ENCODE measurements around the gene UMAD1. TPM values are rescaled to one million over a fixed set of nuclear protein-coding genes. Genes with fewer than 3 reads are reported as not detected.

Gene UMAD1
- total RNA-seq, 1 donor, result 17.0 TPM

DNA sequence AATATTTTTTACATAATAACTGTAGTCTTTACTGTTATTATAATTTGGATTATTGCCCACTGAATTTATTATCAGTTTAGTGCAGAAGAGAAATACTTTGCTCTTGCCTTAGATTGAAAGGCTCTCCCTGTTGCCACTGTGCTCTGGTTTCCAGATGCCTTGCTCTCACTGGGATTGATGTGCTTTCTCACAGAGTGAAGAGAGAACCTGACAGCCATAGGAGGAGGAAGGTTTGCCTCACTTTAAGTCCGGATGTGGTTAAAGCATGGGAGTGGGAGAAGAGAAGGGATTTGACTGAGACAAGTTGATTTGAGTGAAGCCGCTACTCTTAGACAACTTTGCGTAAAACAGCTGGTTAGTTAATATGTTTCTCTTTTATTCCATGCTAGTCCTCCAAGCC is 146.0 kb downstream of the UMAD1 start:
- Histone ChIP-seq H3K79me2 (ENCODE audit: insufficient read depth, low read length) (no peaks in the 10 kb centered on the region), H4K20me1 (ENCODE audit: insufficient read depth, low read length) (no peaks in the 10 kb centered on the region), H3K4me1 (ENCODE audit: insufficient read depth, low read length) (peaks cover 4% of the 10 kb centered on the region), H3K27me3 (ENCODE audit: insufficient read depth, low read length) (no peaks in the 10 kb centered on the region), H3K9me3 (ENCODE audit: low read depth, low read length) (no peaks in the 10 kb centered on the region), H2AFZ (ENCODE audit: low read length) (no peak overlapping the region), H3K36me3 (ENCODE audit: insufficient read depth, low read length) (no peaks in the 10 kb centered on the region), H3K4me2 (ENCODE audit: insufficient read depth, low read length) (no peak overlapping the region), H3K27ac (ENCODE audit: low read depth, low read length) (no peak overlapping the region), H3K4me3 (ENCODE audit: insufficient read depth, low read length) (no peak overlapping the region)
- TF ChIP-seq, protein P1, sequence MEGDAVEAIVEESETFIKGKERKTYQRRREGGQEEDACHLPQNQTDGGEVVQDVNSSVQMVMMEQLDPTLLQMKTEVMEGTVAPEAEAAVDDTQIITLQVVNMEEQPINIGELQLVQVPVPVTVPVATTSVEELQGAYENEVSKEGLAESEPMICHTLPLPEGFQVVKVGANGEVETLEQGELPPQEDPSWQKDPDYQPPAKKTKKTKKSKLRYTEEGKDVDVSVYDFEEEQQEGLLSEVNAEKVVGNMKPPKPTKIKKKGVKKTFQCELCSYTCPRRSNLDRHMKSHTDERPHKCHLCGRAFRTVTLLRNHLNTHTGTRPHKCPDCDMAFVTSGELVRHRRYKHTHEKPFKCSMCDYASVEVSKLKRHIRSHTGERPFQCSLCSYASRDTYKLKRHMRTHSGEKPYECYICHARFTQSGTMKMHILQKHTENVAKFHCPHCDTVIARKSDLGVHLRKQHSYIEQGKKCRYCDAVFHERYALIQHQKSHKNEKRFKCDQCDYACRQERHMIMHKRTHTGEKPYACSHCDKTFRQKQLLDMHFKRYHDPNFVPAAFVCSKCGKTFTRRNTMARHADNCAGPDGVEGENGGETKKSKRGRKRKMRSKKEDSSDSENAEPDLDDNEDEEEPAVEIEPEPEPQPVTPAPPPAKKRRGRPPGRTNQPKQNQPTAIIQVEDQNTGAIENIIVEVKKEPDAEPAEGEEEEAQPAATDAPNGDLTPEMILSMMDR (IDR thresholded peaks at IDR 0.05; ENCODE audit: extremely low read depth, low read depth, low read length), result no peak
- no peak for DNase-seq (ENCODE audit: insufficient read length, low spot score, missing footprints)

DNA sequence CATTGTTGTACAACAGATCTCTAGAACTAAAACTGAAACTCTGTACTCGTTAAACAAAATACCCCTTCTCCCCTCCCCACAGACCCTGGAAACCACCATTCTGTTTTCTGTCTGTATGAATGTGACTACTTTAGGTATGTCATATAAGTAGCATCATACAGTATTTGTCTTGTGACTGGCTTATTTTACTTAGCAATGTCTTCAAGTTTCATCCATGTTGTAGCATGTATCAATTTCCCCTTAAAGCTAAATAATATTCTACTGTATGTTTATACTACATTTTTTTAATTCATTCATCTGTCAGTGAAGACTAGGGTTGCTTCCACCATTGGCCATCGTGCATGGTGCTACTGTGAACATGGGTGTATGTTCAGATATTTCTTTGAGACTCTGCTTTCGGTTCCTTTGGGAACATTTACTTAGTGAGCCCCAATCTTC is 149.0 kb downstream of the UMAD1 start:
- no peak overlapping the region for H3K27ac ChIP-seq (ENCODE audit: low read depth, low read length)
- no peaks in the 10 kb centered on the region for H3K79me2 ChIP-seq (ENCODE audit: insufficient read depth, low read length)
- no peaks in the 10 kb centered on the region for H3K4me1 ChIP-seq (ENCODE audit: insufficient read depth, low read length)
- no peak overlapping the region for H3K4me3 ChIP-seq (ENCODE audit: insufficient read depth, low read length)
- H2AFZ ChIP-seq (ENCODE audit: low read length), result no peak overlapping the region
- H3K27me3 ChIP-seq (ENCODE audit: insufficient read depth, low read length), result no peaks in the 10 kb centered on the region
- TF ChIP-seq, protein P1 (IDR thresholded peaks at IDR 0.05; ENCODE audit: extremely low read depth, low read depth, low read length), result no peak
- no peaks in the 10 kb centered on the region for H4K20me1 ChIP-seq (ENCODE audit: insufficient read depth, low read length)
- H3K9me3 ChIP-seq (ENCODE audit: low read depth, low read length), result no peaks in the 10 kb centered on the region
- H3K4me2 ChIP-seq (ENCODE audit: insufficient read depth, low read length), result no peak overlapping the region
- DNase-seq (ENCODE audit: insufficient read length, low spot score, missing footprints), result no peak
- no peaks in the 10 kb centered on the region for H3K36me3 ChIP-seq (ENCODE audit: insufficient read depth, low read length)

DNA sequence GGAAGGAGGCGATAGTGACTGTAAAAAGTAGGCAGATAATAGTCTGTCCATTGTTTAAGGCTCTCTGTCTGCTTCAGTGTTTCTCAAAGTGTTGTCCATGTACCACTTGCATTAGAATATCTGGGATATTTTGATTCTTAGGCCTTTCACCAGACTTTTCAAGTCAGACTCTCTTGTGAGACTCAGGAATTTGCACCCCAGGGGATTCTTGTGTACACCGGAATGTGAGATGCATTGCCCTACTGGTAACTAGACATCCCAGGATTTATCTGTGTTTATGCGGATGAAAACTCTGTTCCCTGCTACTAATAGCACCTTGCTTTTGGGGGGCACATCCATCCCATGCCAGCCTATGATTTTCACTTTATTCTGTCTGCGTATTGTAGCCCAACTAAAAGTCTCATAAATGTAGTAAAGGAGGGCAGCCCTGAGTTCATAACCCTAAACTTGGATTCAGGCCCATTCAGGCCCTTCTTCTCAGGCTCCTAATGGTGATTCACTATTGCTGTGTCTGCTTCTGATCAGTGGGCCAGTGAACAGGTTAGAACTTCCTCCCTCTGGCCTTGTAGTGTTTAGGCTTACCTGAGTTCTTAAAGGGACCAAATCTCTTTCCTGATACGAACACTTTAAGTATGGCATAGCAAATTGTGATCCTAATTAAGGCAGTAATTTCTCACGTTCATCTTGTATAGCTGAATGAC is 149.6 kb downstream of the UMAD1 start:
- no peak overlapping the region for H3K4me3 ChIP-seq (ENCODE audit: insufficient read depth, low read length)
- H3K27ac ChIP-seq (ENCODE audit: low read depth, low read length), result no peak overlapping the region
- no peaks in the 10 kb centered on the region for H3K36me3 ChIP-seq (ENCODE audit: insufficient read depth, low read length)
- TF ChIP-seq, protein P1 (IDR thresholded peaks at IDR 0.05; ENCODE audit: extremely low read depth, low read depth, low read length), result no peak
- no peaks in the 10 kb centered on the region for H3K9me3 ChIP-seq (ENCODE audit: low read depth, low read length)
- no peaks in the 10 kb centered on the region for H4K20me1 ChIP-seq (ENCODE audit: insufficient read depth, low read length)
- H3K79me2 ChIP-seq (ENCODE audit: insufficient read depth, low read length), result no peaks in the 10 kb centered on the region
- H2AFZ ChIP-seq (ENCODE audit: low read length), result no peak overlapping the region
- no peaks in the 10 kb centered on the region for H3K27me3 ChIP-seq (ENCODE audit: insufficient read depth, low read length)
- no peaks in the 10 kb centered on the region for H3K4me1 ChIP-seq (ENCODE audit: insufficient read depth, low read length)
- H3K4me2 ChIP-seq (ENCODE audit: insufficient read depth, low read length), result no peak overlapping the region
- no peak for DNase-seq (ENCODE audit: insufficient read length, low spot score, missing footprints)

DNA sequence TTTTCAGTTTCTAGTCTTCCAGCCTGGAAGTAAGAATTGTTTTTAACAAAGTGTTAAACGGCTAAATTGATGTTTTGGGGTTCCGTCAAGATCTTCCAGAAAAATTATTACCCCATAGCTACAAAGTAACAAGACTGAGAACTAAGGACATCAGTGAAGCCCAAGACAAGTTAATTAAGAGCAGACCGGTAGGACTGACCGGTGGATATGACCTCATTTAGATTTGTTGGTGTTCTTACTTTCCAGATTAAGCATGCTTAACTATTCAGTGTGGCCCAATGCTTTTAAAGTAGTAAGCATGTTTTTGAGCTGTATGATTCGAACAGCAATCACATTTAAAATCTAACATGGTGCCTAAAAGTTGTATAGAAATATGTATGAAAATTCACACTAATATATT is 151.0 kb downstream of the UMAD1 start:
- DNase-seq (ENCODE audit: insufficient read length, low spot score, missing footprints), result no peak
- no peaks in the 10 kb centered on the region for H3K9me3 ChIP-seq (ENCODE audit: low read depth, low read length)

More for the DNA sequence above, 151.0 kb downstream of the UMAD1 start:
- H3K27ac ChIP-seq (ENCODE audit: low read depth, low read length), result no peak overlapping the region
- H3K4me1 ChIP-seq (ENCODE audit: insufficient read depth, low read length), result peaks cover 6% of the 10 kb centered on the region
- H3K36me3 ChIP-seq (ENCODE audit: insufficient read depth, low read length), result no peaks in the 10 kb centered on the region
- H3K4me2 ChIP-seq (ENCODE audit: insufficient read depth, low read length), result no peak overlapping the region
- no peaks in the 10 kb centered on the region for H3K27me3 ChIP-seq (ENCODE audit: insufficient read depth, low read length)
- no peak overlapping the region for H3K4me3 ChIP-seq (ENCODE audit: insufficient read depth, low read length)
- TF ChIP-seq, protein P1 (IDR thresholded peaks at IDR 0.05; ENCODE audit: extremely low read depth, low read depth, low read length), result no peak
- H2AFZ ChIP-seq (ENCODE audit: low read length), result no peak overlapping the region
- H3K79me2 ChIP-seq (ENCODE audit: insufficient read depth, low read length), result no peaks in the 10 kb centered on the region
- no peaks in the 10 kb centered on the region for H4K20me1 ChIP-seq (ENCODE audit: insufficient read depth, low read length)
